GM21447 (cell line): Measurements from ENCODE around the gene SNAPC4.
"Not testable (repeated sequence)": the region's sequence is repeated elsewhere in the genome, so short reads cannot be mapped to it uniquely, and the experiment has no call there.

ENCODE experiments used
- ATAC-seq: cut with Tn5 transposase; IDR thresholded peaks from one replicate; pipeline ENCODE4 v1.9.1; 2021; ENCODE audit not compliant: unreplicated experiment

The SNAPC4 gene

GRCh38 chr9:136359774-136360718 lies 39.9 kb downstream of the SNAPC4 start:
- no peak for ATAC-seq

- no peak for ATAC-seq
Observed at GRCh38 chr9:136358888-136359287, 41.1 kb downstream of the SNAPC4 start.

- ATAC-seq = no peak
Observed at GRCh38 chr9:136358016-136358415, 42.0 kb downstream of the SNAPC4 start.

- no peak for ATAC-seq
Observed at GRCh38 chr9:136357202-136357725, 42.7 kb downstream of the SNAPC4 start.

GRCh38 chr9:136355616-136356557 lies 44.1 kb downstream of the SNAPC4 start:
- no peak for ATAC-seq

- no peak for ATAC-seq
Observed at GRCh38 chr9:136354592-136355085, 45.3 kb downstream of the SNAPC4 start.

GRCh38 chr9:136353757-136354488 lies 46.0 kb downstream of the SNAPC4 start:
- ATAC-seq = no peak

GRCh38 chr9:136353088-136353487 lies 46.9 kb downstream of the SNAPC4 start:
- ATAC-seq = no peak

GRCh38 chr9:136352682-136353081 lies 47.3 kb downstream of the SNAPC4 start:
- no peak for ATAC-seq

- ATAC-seq = not testable (repeated sequence)
Observed at GRCh38 chr9:136351868-136352267, 48.1 kb downstream of the SNAPC4 start.

GRCh38 chr9:136351252-136351800 lies 48.6 kb downstream of the SNAPC4 start:
- ATAC-seq = no peak
